22Rv1 (cell line): ENCODE data around the gene SV2C.
"Not testable (repeated sequence)": the region's sequence is repeated elsewhere in the genome, so short reads cannot be mapped to it uniquely, and the experiment has no call there.

ENCODE experiments used
- H3K27ac ChIP-seq: fragments of 450-650 bp; 2 replicates; pipeline ENCODE4 v1.5.1; 2017
- CTCF ChIP-seq: fragments of 450-650 bp; IDR thresholded peaks from 2 replicates; pipeline ENCODE4 v1.5.1; 2017; ENCODE audit warnings: mild to moderate bottlenecking
- ZFX ChIP-seq: fragments of 450-650 bp; IDR thresholded peaks from 2 replicates; pipeline ENCODE4 v1.6.1; 2017; ENCODE audit warnings: antibody characterized with exemption, borderline replicate concordance

SV2C gene

DNA sequence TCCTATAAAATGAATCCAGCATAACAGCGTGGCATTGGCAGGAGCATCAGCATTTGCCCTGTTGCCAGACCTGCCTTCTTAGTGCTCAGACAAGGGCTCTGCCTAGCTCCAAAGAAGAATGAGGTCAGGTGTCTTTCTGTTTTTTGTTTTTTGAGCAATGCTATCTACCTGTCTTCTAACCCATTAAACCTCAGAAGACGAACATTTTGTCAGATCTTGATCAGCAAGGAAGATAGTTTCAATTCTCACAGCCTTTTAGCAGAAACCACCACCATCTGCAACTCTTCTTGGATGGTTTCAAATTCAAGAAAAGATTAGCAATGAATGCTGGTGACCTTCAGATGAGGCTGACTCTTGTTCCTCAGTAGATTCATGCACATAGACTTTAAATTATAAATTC lies 216.4 kb downstream of the SV2C start:
- H3K27ac ChIP-seq = no peak overlapping the region
- no peak for TF ChIP-seq CTCF
- no peak for TF ChIP-seq ZFX

DNA sequence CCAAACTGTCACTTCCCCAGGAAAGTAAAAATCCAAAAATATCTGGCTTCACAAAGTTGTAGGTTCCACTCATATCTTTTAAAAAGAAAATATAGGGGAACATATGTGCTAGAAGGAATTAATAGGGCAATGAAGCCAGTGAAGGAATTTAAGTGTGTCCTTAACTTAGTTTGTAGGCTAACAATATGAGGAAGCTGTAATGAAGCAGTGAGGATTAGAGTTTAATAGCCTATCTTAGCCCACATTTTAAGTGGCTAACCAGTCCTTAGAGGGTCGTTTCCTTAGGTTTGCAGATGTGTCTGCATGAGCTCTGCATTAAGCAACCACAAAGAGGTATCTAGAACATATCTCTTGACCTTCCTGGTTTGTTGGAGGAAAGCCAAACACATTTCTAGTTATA lies 218.7 kb downstream of the SV2C start:
- H3K27ac ChIP-seq = not testable (repeated sequence)

DNA sequence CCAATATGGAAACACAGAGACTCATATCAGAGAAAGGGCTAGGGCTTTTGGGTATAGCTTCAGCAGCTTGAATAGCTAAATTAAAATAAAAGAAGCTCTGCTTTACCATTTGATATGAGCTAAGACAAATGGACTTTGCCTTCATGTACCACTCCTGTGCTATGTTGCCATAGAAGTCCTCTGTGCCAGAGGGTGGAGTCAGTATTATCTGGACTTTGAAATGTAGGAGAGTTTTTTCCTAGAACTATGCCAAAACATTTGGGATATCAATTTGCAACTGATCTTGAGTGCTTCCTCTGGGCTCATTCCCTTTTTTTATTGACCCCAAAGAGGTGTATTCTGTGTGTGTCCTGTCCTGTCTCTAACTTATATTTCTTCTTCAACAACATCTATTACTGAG lies 219.5 kb downstream of the SV2C start:
- not testable (repeated sequence) for H3K27ac ChIP-seq

GRCh38 chr5:76303921-76304320 lies 220.7 kb downstream of the SV2C start:
- no peak overlapping the region for H3K27ac ChIP-seq
- no peak for TF ChIP-seq ZFX
- TF ChIP-seq CTCF = no peak

DNA sequence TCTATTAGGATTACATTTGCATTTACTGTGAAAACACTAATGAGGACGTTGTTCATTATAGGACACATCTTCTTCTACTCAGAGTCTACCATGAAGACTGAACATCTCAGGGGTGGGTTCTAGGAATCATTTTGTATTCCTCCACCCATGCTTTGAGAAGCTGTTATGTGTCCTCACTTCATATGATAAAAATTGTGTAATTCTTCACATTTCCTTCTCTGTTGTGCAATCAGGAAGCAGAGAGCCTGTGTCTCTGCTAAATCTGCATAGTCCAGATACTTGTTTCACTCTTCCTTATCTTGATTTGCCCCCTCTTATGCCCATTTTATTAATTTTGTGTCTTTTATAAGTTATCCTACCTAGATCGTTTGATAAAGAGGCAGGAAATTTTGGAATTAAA lies 222.1 kb downstream of the SV2C start:
- no peak for TF ChIP-seq ZFX
- TF ChIP-seq CTCF = no peak
- no peak overlapping the region for H3K27ac ChIP-seq

DNA sequence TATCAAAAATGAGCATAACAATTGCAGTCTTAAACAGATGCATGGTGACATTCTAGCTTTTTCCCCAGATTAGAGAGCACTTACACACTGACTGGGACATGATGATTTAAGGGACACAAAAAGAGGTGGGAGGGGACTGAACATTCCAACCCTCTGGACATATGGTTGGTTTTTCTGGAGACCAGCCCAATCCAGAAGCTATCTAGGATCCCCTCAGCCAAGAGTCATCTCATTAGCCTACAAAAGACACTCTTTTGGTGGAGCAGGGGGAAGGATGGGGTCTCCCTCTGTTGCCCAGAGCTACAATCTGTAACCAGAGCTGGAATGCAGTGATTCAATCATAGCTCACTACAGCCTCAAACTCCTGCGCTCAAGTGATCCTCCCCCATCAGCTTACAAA lies 222.6 kb downstream of the SV2C start:
- no peak for TF ChIP-seq ZFX
- TF ChIP-seq CTCF = no peak
- H3K27ac ChIP-seq = no peak overlapping the region

GRCh38 chr5:76310208-76310607 lies 227.0 kb downstream of the SV2C start:
- TF ChIP-seq ZFX (no peak), CTCF (no peak)
- no peak overlapping the region for H3K27ac ChIP-seq

- H3K27ac ChIP-seq = no peak overlapping the region
- TF ChIP-seq ZFX = no peak
- no peak for TF ChIP-seq CTCF
Observed at GRCh38 chr5:76312783-76313182, 229.6 kb downstream of the SV2C start.

DNA sequence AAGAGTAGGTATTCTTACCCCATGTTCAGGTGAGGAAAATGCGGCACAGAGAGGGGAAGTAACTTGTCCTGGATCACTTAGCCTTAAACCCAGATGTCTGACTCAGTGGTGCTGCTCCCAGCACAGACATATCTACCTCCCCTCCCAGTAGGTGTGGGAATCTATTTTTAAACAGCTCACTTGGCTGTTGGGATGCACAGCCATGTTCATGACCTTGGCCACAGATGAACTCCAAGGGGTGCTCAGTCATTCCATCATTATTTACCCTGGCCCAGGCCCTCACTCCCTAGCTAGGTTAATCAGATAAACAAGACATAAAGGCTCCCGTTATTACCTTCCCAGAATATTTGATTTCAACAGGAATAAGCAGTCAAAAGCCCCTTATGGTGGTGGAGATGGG lies 231.5 kb downstream of the SV2C start:
- no peak for TF ChIP-seq CTCF
- no peak for TF ChIP-seq ZFX
- H3K27ac ChIP-seq = no peak overlapping the region
